Measurements from ENCODE around the gene CACNB4. TPM values are rescaled to one million over a fixed set of nuclear protein-coding genes. Genes with fewer than 3 reads are reported as not detected.

Gene CACNB4
- total and polyA plus RNA-seq, 2 of the 4 experiments (the other 2 are of a cell fraction), result 0.12 to 0.36 TPM

DNA sequence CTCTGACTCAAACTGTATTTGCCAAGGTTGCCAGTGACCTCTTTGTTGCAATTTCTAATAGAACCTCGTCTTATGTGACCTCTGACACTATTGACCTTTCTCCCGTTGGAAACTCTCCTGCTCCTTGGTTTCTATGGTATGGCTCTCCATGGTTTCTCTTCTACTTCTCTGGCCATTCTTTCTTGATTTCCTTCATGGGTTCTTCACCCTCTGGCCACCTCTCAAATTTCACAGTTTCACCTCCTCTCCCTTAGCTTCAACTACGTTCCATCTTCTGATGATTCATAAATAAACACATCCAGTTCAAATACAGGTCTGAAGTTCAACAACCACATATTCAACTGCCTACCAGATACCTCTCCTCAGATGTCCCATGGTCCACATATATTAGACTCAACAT lies 109.5 kb downstream of the CACNB4 start:
- Histone ChIP-seq H2AK5ac (ENCODE audit: low read depth, low read length) (no peak overlapping the region), H3K9ac (ENCODE audit: low read depth, low read length) (no peak overlapping the region), H2AK9ac (replicated peaks; ENCODE audit: low read depth, low read length, poor library complexity) (no peak overlapping the region), H3K23ac (ENCODE audit: low read depth, low read length) (no peak overlapping the region), H2BK120ac (ENCODE audit: low read depth, low read length) (no peak overlapping the region), H3K4ac (ENCODE audit: low read depth, low read length) (no peak overlapping the region), H4K8ac (ENCODE audit: low read depth in 2 of 2, low read length in 2 of 2) (no peak overlapping the region), H4K5ac (ENCODE audit: low read depth, low read length) (no peak overlapping the region), H3K36me3 (ENCODE audit: control insufficient read depth, insufficient read depth, low read length) (no peaks in the 10 kb centered on the region), H2BK20ac (ENCODE audit: low read depth, low read length) (no peak overlapping the region), H3K18ac (ENCODE audit: low read depth, low read length) (no peak overlapping the region), H3K14ac (replicated peaks; ENCODE audit: low read depth, low read length) (no peak overlapping the region), H3K27me3 (ENCODE audit: control insufficient read depth, insufficient read depth, low read length) (peaks cover 3% of the 10 kb centered on the region; the same call in 1 of the 2 replicates), H4K20me1 (ENCODE audit: insufficient read depth, low read length) (no peaks in the 10 kb centered on the region), H4K91ac (ENCODE audit: insufficient read depth, low read depth, low read length) (no peak overlapping the region), H2BK15ac (ENCODE audit: low read depth, low read length) (no peak overlapping the region), H3K4me3 (ENCODE audit: insufficient read depth, low read depth, low read length) (no peak overlapping the region), H3K4me1 (ENCODE audit: control insufficient read depth, insufficient read depth, low read length) (no peaks in the 10 kb centered on the region), H3K79me1 (ENCODE audit: low read depth in 1 of 2, low read length in 2 of 2) (no peaks in the 10 kb centered on the region), H3K27ac (ENCODE audit: insufficient read depth, low read length) (no peak overlapping the region), H2AFZ (replicated peaks; ENCODE audit: low read length, poor library complexity) (no peak overlapping the region), H3K9me3 (ENCODE audit: control insufficient read depth, insufficient read depth, low read length) (no peaks in the 10 kb centered on the region), H3K9me1 (ENCODE audit: insufficient read depth, low read length) (no peaks in the 10 kb centered on the region), H3K56ac (ENCODE audit: extremely low read depth, insufficient read depth, low read length) (no peak overlapping the region), H3K4me2 (ENCODE audit: low read depth, low read length) (no peak overlapping the region), H2BK5ac (ENCODE audit: low read depth, low read length, poor library complexity, severe bottlenecking) (no peak overlapping the region)
- CTCF ChIA-PET, result no interaction called here
- dilution Hi-C loops (cut with HindIII; ENCODE audit: low sequenced_read_pairs, unreplicated experiment) (no loop called here), in situ Hi-C loops (cut with MboI; ENCODE audit: low sequenced_read_pairs) (no loop called here), intact Hi-C loops (cut with micrococcal nuclease) (no loop called here)
- POLR2A ChIA-PET (ENCODE audit: unreplicated experiment), result no interaction called here
- no peak for DNase-seq
- ATAC-seq (ENCODE audit: low read depth), result no peak
- WGBS, 2 experiments (ENCODE audit: extremely low coverage in 2 of 2, insufficient read length in 1 of 2), result 19% methylated on average over 2 of the region's 3 CpGs; no CpG with 5 or more reads in 1 of the 2 experiments
- BruUV-seq (replicated peaks), result no TSS peak
- TF ChIP-seq BHLHE40 (IDR thresholded peaks at IDR 0.05; ENCODE audit: low read depth, low read length) (no peak), MXI1 (IDR thresholded peaks at IDR 0.05; ENCODE audit: borderline replicate concordance, low read depth, low read length) (no peak), RFX5 (IDR thresholded peaks at IDR 0.05; ENCODE audit: low read depth, low read length) (no peak), POLR2A (IDR thresholded peaks at IDR 0.05; ENCODE audit: low read depth, low read length) (no peak), MAFK (IDR thresholded peaks at IDR 0.05; ENCODE audit: low read depth, low read length) (no peak), CEBPB (IDR thresholded peaks at IDR 0.05; ENCODE audit: low read depth, low read length) (no peak)
- TF ChIP-seq, protein P1, sequence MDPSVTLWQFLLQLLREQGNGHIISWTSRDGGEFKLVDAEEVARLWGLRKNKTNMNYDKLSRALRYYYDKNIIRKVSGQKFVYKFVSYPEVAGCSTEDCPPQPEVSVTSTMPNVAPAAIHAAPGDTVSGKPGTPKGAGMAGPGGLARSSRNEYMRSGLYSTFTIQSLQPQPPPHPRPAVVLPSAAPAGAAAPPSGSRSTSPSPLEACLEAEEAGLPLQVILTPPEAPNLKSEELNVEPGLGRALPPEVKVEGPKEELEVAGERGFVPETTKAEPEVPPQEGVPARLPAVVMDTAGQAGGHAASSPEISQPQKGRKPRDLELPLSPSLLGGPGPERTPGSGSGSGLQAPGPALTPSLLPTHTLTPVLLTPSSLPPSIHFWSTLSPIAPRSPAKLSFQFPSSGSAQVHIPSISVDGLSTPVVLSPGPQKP (IDR thresholded peaks at IDR 0.05; ENCODE audit: borderline replicate concordance, low read depth, low read length), result no peak
